Activated effector memory CD4-positive, alpha-beta T cell treated with Interleukin-2 at 50 U/mL for 16 hours (primary cell): ENCODE results near the gene EIF2D.
"Not testable (repeated sequence)": the region's sequence is repeated elsewhere in the genome, so short reads cannot be mapped to it uniquely, and the experiment has no call there.

ENCODE experiments used
- DNase-seq: peaks from one replicate; pipeline ENCODE4 v3.0.0-alpha.2; 2020

EIF2D gene

DNA sequence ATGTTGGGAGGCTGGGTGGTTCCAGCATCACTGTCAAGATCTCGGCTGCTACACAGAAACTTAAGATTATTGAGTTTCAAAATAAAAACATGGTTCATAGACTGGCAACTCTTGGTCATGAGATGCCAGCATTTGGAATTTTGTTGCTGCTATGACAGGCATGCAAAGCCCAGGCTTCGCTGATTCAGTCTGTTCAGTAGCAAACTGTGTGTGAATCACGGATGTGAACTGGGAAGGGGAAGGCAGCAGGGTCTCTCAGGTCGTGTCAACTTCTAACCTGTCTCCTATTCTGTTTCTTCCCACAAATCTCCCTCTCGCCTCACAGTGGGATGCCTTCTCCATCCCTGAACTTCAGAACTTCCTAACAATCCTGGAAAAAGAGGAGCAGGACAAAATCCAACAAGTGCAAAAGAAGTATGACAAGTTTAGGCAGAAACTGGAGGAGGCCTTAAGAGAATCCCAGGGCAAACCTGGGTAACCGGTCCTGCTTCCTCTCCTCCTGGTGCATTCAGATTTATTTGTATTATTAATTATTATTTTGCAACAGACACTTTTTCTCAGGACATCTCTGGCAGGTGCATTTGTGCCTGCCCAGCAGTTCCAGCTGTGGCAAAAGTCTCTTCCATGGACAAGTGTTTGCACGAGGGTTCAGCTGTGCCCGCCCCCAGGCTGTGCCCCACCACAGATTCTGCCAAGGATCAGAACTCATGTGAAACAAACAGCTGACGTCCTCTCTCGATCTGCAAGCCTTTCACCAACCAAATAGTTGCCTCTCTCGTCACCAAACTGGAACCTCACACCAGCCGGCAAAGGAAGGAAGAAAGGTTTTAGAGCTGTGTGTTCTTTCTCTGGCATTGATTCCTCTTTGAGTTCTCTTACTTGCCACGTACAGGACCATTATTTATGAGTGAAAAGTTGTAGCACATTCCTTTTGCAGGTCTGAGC, 25.5 kb downstream of the EIF2D start:
- no peak for DNase-seq

- DNase-seq = no peak
Measured at GRCh38 chr1:206584683-206585082, 27.6 kb downstream of the EIF2D start.

GRCh38 chr1:206583707-206584648, 28.3 kb downstream of the EIF2D start:
- peak; percentile 75 for DNase-seq

DNA sequence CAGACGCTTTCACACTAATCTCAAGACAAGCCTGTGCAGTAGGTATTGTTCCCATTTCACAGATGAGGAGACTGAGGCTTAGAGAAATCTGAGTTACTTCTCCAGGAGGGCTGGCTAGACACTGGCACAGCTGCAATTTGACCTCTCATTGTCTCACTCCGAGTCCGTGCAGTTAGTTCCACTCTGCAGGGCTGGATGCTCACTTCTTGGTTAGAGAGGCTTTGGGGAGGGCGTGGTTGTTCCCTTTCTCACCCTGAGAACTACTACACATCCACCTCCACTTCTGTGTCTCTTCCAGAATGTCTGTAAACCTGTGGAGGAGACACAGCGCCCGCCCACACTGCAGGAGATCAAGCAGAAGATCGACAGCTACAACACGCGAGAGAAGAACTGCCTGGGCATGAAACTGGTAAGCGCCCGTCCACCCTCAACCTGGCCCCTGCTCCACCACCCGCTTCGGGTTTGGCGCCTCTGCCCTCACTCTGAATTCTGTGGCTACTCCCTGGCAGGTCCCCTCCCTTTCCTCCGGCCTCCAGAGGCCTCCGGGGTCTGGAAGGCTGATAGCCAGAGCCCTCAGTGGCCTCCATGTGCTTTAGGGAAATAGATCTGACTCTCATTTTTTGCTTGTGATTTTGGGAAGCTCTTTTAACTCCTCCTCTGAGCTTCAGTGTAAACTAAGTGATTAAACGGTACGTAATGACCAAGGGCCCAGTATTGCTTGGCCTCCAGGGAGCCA, 29.1 kb downstream of the EIF2D start:
- no peak for DNase-seq

- no peak for DNase-seq
Measured at GRCh38 chr1:206582537-206582936, 29.7 kb downstream of the EIF2D start.

- peak; percentile 45 for DNase-seq
Measured at GRCh38 chr1:206581571-206581981, 30.7 kb downstream of the EIF2D start.

DNA sequence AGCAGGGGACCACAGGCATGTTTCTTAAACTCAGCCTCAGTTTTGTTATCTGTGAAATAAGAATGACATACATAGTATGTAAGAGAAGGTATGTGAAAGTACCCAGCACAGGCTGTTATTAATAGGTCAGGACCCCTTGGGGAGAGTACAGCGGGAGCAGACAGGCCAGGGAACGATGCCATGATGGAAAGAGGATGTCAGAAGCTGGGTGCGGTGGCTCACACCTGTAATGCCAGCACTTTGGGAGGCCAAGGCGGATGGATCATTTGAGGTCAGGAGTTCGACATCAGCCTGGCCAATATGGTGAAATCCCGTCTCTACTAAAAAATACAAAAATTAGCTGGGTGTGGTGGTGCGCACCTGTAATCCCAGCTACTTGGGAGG, 31.2 kb downstream of the EIF2D start:
- DNase-seq = not testable (repeated sequence)

GRCh38 chr1:206580438-206581113, 31.7 kb downstream of the EIF2D start:
- no peak for DNase-seq

DNA sequence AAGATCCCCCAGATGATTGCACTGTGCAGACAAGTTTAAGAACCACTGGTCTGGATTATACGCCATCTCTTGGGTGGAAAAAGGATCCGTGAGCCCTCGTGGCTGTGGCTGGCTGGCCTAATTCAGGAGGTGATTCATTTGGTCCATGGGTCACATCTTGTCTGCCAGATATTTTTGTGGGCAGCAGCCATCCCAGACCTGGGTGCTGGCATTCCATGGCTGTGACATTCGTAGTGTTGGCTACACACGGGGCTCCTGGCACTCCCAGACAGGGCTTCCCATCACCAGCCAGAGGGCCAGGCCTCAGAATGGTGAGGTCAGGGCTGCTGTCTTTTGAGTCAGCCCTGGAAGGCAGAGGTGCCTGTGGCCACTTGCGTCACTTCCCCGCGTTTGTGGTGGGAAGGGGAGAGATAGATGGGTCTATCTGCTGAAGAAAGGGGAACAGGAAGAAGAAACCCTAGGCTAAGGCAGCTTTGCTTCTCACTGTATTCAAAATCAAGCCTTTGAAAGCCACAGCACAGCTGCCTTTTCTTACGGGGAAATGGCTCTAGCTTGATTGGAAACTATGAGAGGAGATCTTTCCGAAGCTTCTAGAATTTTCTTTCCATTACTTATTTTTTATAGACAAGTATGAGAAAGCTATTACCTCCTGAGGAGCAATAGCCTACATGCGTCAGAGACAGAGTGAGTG, 32.4 kb downstream of the EIF2D start:
- DNase-seq = peak; percentile 71

GRCh38 chr1:206578978-206579374, 33.3 kb downstream of the EIF2D start:
- no peak for DNase-seq

GRCh38 chr1:206578068-206578977, 33.9 kb downstream of the EIF2D start:
- DNase-seq = no peak

DNA sequence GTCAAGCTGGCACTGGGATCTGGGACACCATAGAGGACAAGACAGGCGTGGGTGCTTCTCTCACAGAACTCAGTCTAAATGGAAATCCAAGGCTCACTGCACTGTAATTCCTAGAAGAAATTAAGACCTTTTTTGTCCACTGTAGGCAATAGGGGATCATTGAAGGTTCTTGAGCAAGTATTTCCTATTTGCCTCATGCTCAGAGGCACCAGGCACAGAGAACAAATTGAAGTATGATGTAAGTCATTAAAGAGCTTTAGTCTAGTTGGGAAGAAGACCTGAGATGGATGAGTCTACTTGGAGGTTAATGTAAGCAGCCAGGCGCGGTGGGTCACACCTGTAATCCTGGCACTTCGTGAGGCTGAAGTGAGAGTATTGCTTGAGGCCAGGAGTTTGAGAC, 34.6 kb downstream of the EIF2D start:
- no peak for DNase-seq

- no peak for DNase-seq
Measured at GRCh38 chr1:206575894-206576737, 36.1 kb downstream of the EIF2D start.

- DNase-seq = no peak
Measured at GRCh38 chr1:206575165-206575893, 36.9 kb downstream of the EIF2D start.

- no peak for DNase-seq
Measured at GRCh38 chr1:206573762-206574161, 38.5 kb downstream of the EIF2D start.

GRCh38 chr1:206573319-206573718, 38.9 kb downstream of the EIF2D start:
- DNase-seq = no peak

- no peak for DNase-seq
Measured at GRCh38 chr1:206572835-206573234, 39.4 kb downstream of the EIF2D start.

DNA sequence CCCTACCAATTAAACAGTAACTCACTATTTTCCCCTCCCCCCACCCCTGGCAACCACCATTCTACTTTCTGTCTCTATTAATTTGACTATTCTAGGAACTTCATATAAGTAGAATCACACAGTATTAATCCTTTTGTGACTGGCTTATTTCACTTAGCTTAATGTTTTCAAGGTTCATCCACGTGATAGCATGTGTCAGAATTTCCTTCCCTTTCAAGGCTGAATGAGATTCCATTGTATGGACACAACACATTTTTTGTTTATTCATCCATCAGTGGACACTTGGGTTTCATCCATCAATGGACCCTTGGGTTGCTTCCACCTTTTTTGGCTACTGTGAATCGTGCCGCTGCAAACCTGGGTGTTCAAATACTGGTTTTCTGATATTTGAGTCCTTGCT, 41.7 kb downstream of the EIF2D start:
- DNase-seq = no peak

- no peak for DNase-seq
Measured at GRCh38 chr1:206569556-206569955, 42.7 kb downstream of the EIF2D start.
